Endothelial cell of umbilical vein (primary cell): ENCODE data around the gene ST3GAL4. TPM values are rescaled to one million over a fixed set of nuclear protein-coding genes. Genes with fewer than 3 reads are reported as not detected.
A peak's percentile ranks its signal among the peaks of the same experiment; 100 is the strongest.
"Not testable (repeated sequence)": the region's sequence is repeated elsewhere in the genome, so short reads cannot be mapped to it uniquely, and the experiment has no call there.

Source experiments
- BruUV-seq: library from RNA; stranded (reverse); fragments of 400-500 nt; replicated peaks from 2 replicates; lab custom pipeline; 2021; lab: Mats Ljungman, UMichigan
- CTCF ChIA-PET: fragments of 300-600, 350-600 bp; sonication (Branson Sonifier 250); formaldehyde crosslinking; loops from one replicate; lab custom pipeline; 2021; ENCODE audit warnings: antibody characterized with exemption, inconsistent platforms; lab: Charles Lee
- POLR2A ChIA-PET: fragments of 300-600, 350-600 bp; sonication (Branson Sonifier 250); formaldehyde crosslinking; loops from one replicate; lab custom pipeline; 2021; ENCODE audit warnings: antibody characterized with exemption, inconsistent platforms; lab: Charles Lee
- DNase-seq: peaks from one replicate; pipeline ENCODE4 v3.0.0-alpha.2; 2011; ENCODE audit warnings: low read depth, low spot score
- FAIRE-seq: peaks from 2 replicates; lab custom pipeline; 2011; peaks lifted over from hg19 to GRCh38; lab: Jason Lieb, UNC
- H2AFZ ChIP-seq: 2 replicates; pipeline ENCODE4 v1.6.0; 2012; ENCODE audit warnings: low read depth, low read length, control low read depth, inconsistent platforms
- H3K27ac ChIP-seq: 2 replicates; pipeline ENCODE4 v1.5.1; 2011; ENCODE audit warnings: low read depth, mild to moderate bottlenecking, control low read depth, low read length, moderate library complexity; ENCODE audit not compliant: insufficient read depth
- H3K27me3 ChIP-seq, 2 experiments: 2 replicates each; pipeline versions ENCODE4 v1.6.0 to v1.6.1; 2011; ENCODE audit warnings: low read length in 2 of 2, mixed read lengths in 1 of 2; ENCODE audit not compliant: control insufficient read depth in 2 of 2, insufficient read depth in 2 of 2
- H3K36me3 ChIP-seq, 2 experiments: 2 replicates in 1 of 2; 3 replicates in 1 of 2; pipeline ENCODE4 v1.5.1; 2011; ENCODE audit warnings: low read length in 2 of 2, mild to moderate bottlenecking in 1 of 2, moderate library complexity in 1 of 2; ENCODE audit not compliant: control insufficient read depth in 2 of 2, insufficient read depth in 2 of 2; ENCODE audit errors: extremely low read depth in 1 of 2
- H3K4me1 ChIP-seq: 3 replicates; pipeline ENCODE4 v1.5.1; 2011; ENCODE audit warnings: mild to moderate bottlenecking, low read length; ENCODE audit not compliant: control insufficient read depth, insufficient read depth; ENCODE audit errors: extremely low read depth
- H3K4me2 ChIP-seq: 2 replicates; pipeline ENCODE4 v1.6.1; 2011; ENCODE audit warnings: low read length, control low read depth, mixed read lengths; ENCODE audit not compliant: insufficient read depth
- H3K4me3 ChIP-seq, 3 experiments: fragments of 200-600 bp in 1 of 3; sonication (generic), shearing (Covaris generic) in 1 of 3; replicated peaks in 1 of 3; 2 replicates each; pipeline ENCODE4 v1.5.1; 2011 to 2016; ENCODE audit warnings: control low read depth in 3 of 3, low read length in 3 of 3, mild to moderate bottlenecking in 2 of 3, inconsistent platforms in 1 of 3, low read depth in 1 of 3, moderate library complexity in 1 of 3; ENCODE audit not compliant: insufficient read depth in 1 of 3
- H3K79me2 ChIP-seq: 2 replicates; pipeline ENCODE4 v1.6.0; 2012; ENCODE audit warnings: low read length, inconsistent platforms; ENCODE audit not compliant: control insufficient read depth, insufficient read depth
- H3K9ac ChIP-seq: replicated peaks from 2 replicates; pipeline ENCODE3; 2011; ENCODE audit warnings: low read length, control low read depth; ENCODE audit not compliant: insufficient read depth; ENCODE audit errors: extremely low read depth
- H3K9me1 ChIP-seq: replicated peaks from 3 replicates; pipeline ENCODE4 v1.6.0; 2011; ENCODE audit warnings: mild to moderate bottlenecking, low read length; ENCODE audit not compliant: control insufficient read depth, insufficient read depth; ENCODE audit errors: extremely low read depth
- H3K9me3 ChIP-seq: replicated peaks from 2 replicates; pipeline ENCODE4 v1.5.1; 2012; ENCODE audit warnings: low read length, inconsistent platforms; ENCODE audit not compliant: control insufficient read depth, insufficient read depth
- H4K20me1 ChIP-seq: replicated peaks from 2 replicates; pipeline ENCODE3; 2011; ENCODE audit warnings: mild to moderate bottlenecking, low read length; ENCODE audit not compliant: control insufficient read depth, insufficient read depth; ENCODE audit errors: extremely low read depth
- MYC ChIP-seq: IDR thresholded peaks from one replicate; pipeline ENCODE4 v1.6.1; 2011; ENCODE audit warnings: mild to moderate bottlenecking, low read depth, low read length
- POLR2A ChIP-seq: IDR thresholded peaks from 2 replicates; pipeline ENCODE4 v1.6.1; 2012; ENCODE audit warnings: low read depth, mild to moderate bottlenecking, control low read depth, low read length
- POLR2AphosphoS5 ChIP-seq: IDR thresholded peaks from 2 replicates; pipeline ENCODE4 v1.6.1; 2012; ENCODE audit warnings: low read depth, mild to moderate bottlenecking, control low read depth, low read length, moderate library complexity; ENCODE audit not compliant: insufficient read depth
- dilution Hi-C: fragments of 300-500 bp; cut with MboI; formaldehyde crosslinking; loops from one replicate; pipeline ENCODE4 v1.15.0; 2019; ENCODE audit warnings: low sequenced_read_pairs; ENCODE audit not compliant: extremely low pct_ligation_motif_present
- intact Hi-C: fragments of 100-400 bp; cut with micrococcal nuclease; formaldehyde crosslinking; loops from one replicate; pipeline ENCODE4 v1.10.0; 2022
- polyA plus RNA-seq, 4 experiments: library from polyadenylated mRNA; depleted of rRNA in 3 of 4; stranded (reverse) in 3 of 4; unstranded in 1 of 4; fragments of >200 nt; gene quantifications; 2 replicates each; pipeline versions ENCODE4 v1.2.1 to v1.2.3, GENCODE V29; 2011 to 2012; ENCODE audit warnings: missing spikeins in 1 of 4
- total RNA-seq: library from RNA; stranded (reverse); gene quantifications from 2 replicates; pipeline ENCODE4 v1.2.3, GENCODE V29; 2021
- TF ChIP-seq, protein P1 (sequence below), 2 donors: IDR thresholded peaks; 1 replicate in 1 of 2; 2 replicates in 1 of 2; pipeline ENCODE4 v1.5.1; 2011; ENCODE audit warnings: low read length in 2 of 2, mild to moderate bottlenecking in 2 of 2, moderate library complexity in 2 of 2, control low read depth in 1 of 2, inconsistent platforms in 1 of 2, low read depth in 1 of 2; ENCODE audit not compliant: insufficient read depth in 1 of 2; ENCODE audit errors: extremely low read depth in 1 of 2

ST3GAL4 gene
- total and polyA plus RNA-seq, 2 donors (not counting 3 experiments of a cell fraction or from before 2014, with no cell fraction given) = 17.7 to 19.4 TPM

DNA sequence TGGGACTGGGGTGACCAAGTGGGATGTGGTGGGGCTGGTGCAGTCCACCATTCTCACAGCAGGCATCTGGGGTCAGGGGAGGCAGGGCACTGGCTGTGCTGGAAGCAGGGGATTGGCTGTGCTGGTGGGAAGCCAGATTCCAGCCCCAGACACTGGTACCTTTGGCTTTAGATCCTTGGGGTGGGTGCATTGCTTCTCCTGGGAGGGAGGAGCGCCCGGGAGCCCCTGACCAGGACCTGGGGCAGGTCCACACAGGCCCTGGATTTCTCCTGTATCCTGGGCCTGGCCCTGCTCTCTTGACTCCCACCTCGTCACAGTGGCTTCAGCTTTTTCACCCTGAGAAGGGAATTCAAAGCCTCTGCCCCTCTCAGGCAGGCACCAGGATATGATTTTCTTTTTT is 38.5 kb downstream of the ST3GAL4 start:
- Histone ChIP-seq H4K20me1 (no peaks in the 10 kb centered on the region), H3K9ac (no peak overlapping the region), H2AFZ (no peak overlapping the region), H3K4me3 (no peak overlapping the region), H3K36me3 (no peaks in the 10 kb centered on the region), H3K9me3 (no peaks in the 10 kb centered on the region), H3K4me1 (no peaks in the 10 kb centered on the region), H3K27ac (no peak overlapping the region), H3K27me3 (no peaks in the 10 kb centered on the region), H3K9me1 (no peaks in the 10 kb centered on the region), H3K79me2 (no peaks in the 10 kb centered on the region), H3K4me2 (no peak overlapping the region)
- FAIRE-seq (no peak), DNase-seq (no peak)
- no TSS peak for BruUV-seq
- dilution Hi-C loops = no loop called here
- TF ChIP-seq POLR2A = no peak
- no peak for TF ChIP-seq MYC
- TF ChIP-seq POLR2AphosphoS5 = no peak
- TF ChIP-seq, protein P1, sequence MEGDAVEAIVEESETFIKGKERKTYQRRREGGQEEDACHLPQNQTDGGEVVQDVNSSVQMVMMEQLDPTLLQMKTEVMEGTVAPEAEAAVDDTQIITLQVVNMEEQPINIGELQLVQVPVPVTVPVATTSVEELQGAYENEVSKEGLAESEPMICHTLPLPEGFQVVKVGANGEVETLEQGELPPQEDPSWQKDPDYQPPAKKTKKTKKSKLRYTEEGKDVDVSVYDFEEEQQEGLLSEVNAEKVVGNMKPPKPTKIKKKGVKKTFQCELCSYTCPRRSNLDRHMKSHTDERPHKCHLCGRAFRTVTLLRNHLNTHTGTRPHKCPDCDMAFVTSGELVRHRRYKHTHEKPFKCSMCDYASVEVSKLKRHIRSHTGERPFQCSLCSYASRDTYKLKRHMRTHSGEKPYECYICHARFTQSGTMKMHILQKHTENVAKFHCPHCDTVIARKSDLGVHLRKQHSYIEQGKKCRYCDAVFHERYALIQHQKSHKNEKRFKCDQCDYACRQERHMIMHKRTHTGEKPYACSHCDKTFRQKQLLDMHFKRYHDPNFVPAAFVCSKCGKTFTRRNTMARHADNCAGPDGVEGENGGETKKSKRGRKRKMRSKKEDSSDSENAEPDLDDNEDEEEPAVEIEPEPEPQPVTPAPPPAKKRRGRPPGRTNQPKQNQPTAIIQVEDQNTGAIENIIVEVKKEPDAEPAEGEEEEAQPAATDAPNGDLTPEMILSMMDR (IDR thresholded peaks at IDR 0.05; ENCODE audit: extremely low read depth in 1 of 2, insufficient read depth in 1 of 2, low read depth in 1 of 2, low read length in 2 of 2) = no peak
- CTCF ChIA-PET = interaction anchor here (1.4 kb wide), 1 partner anchor 39 kb away, joined by 3 read pairs; the partner anchor contains the start of gene ST3GAL4
- intact Hi-C loops = no loop called here
- POLR2A ChIA-PET = no interaction called here

DNA sequence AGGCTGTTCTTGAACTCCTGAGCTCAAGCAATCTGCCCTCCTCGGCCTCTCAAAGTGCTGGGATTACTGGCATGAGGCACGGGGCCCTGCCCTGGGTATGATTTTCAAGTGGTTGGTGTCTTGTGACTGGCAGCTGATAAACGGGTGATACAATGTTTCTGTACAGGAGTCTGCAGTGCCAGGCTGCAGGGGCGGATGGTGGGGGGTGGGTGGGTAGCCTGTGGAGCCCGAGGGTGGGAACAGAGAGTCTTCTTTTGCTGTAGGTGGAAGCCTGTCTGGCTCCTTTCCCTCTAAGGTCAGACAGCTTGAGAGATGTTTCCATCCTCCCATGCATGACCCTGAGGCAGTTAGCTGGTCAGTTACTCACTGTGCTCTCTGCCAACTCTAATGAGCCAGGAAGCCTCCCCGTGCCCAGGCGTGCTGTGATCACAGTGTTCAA is 39.2 kb downstream of the ST3GAL4 start:
- H3K4me2 ChIP-seq, H3K9me1 ChIP-seq, H3K4me3 ChIP-seq, intact Hi-C loops, H3K79me2 ChIP-seq, H3K36me3 ChIP-seq, POLR2A ChIA-PET, H3K27ac ChIP-seq, H3K9me3 ChIP-seq, H2AFZ ChIP-seq, H4K20me1 ChIP-seq, H3K27me3 ChIP-seq, H3K4me1 ChIP-seq, H3K9ac ChIP-seq, BruUV-seq, dilution Hi-C loops, DNase-seq: not testable (repeated sequence)
- FAIRE-seq = peak; percentile 75
- CTCF ChIA-PET = interaction anchor here (1.2 to 1.4 kb wide), 2 partner anchors 39 to 85 kb away, joined by 3 to 4 read pairs; partner anchors contain the start of gene ST3GAL4

DNA sequence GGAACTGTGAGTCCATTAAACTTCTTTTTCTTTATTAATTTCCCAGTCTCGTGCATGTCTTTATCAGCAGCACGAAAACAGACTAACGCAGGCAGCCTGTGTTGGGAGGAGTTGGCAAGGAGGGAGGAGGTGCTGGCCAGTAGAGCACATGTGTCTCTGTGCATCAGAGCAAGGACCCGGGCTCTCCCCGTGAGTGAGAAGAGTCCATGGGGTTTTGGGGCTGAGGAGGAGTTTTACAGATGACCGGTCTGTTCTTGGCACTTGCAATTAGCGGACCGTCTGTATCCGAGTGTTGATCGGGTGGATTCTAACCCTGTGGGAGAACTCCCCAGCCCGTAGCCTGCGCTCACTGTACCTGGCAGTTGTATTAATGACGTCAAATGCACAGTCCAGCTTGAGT is 40.3 kb downstream of the ST3GAL4 start:
- H3K9me1 ChIP-seq, POLR2A ChIA-PET, H3K36me3 ChIP-seq, H3K4me3 ChIP-seq, intact Hi-C loops, dilution Hi-C loops, H3K4me2 ChIP-seq, H3K4me1 ChIP-seq, DNase-seq, CTCF ChIA-PET, H3K27me3 ChIP-seq, BruUV-seq, H2AFZ ChIP-seq, H3K27ac ChIP-seq, H3K79me2 ChIP-seq, H3K9ac ChIP-seq, H3K9me3 ChIP-seq, H4K20me1 ChIP-seq: not testable (repeated sequence)
- FAIRE-seq = peak; percentile 35
